Heart right ventricle (tissue), 16 donors: ENCODE measurements around the gene SLIT3. TPM values are rescaled to one million over a fixed set of nuclear protein-coding genes. Genes with fewer than 3 reads are reported as not detected.

Experiments
- ATAC-seq, 8 donors: fragments of 200-7000 bp; cut with Tn5 transposase; one replicate each; pipeline ENCODE4 v1.9.1; 2020; ENCODE audit warnings: mild to moderate bottlenecking in 8 of 8, moderate library complexity in 8 of 8, moderate number of reproducible peaks in 1 of 8
- DNase-seq, 2 donors: peaks; one replicate each; pipeline ENCODE4 v3.0.0-alpha.2; 2020
- H3K27ac ChIP-seq, 10 donors: fragments of 200-600 bp; sonication (generic) in 2 of 10; one replicate each; pipeline versions ENCODE4 v1.5.0 to v1.8.0; 2020 to 2022; ENCODE audit warnings: mild to moderate bottlenecking in 3 of 10
- H3K27me3 ChIP-seq, 7 donors: fragments of 200-600 bp; one replicate each; pipeline ENCODE4 v1.8.0; 2021 to 2022; ENCODE audit warnings: mild to moderate bottlenecking in 2 of 7
- H3K36me3 ChIP-seq, 9 donors: fragments of 200-600 bp; sonication (generic) in 1 of 9; one replicate each; pipeline versions ENCODE4 v1.5.0 to v1.8.0; 2020 to 2022; ENCODE audit warnings: mild to moderate bottlenecking in 2 of 9
- H3K4me1 ChIP-seq, 9 donors: fragments of 200-600 bp; sonication (generic) in 1 of 9; one replicate each; pipeline versions ENCODE4 v1.5.0 to v1.8.0; 2020 to 2022; ENCODE audit warnings: mild to moderate bottlenecking in 4 of 9
- H3K4me3 ChIP-seq, 10 donors: fragments of 200-600 bp; sonication (generic) in 2 of 10; one replicate each; pipeline versions ENCODE4 v1.5.0 to v1.8.0; 2020 to 2022; ENCODE audit warnings: mild to moderate bottlenecking in 7 of 10, moderate library complexity in 2 of 10
- H3K9me3 ChIP-seq, 11 donors: fragments of 200-600 bp in 10 of 11; sonication (generic) in 2 of 11; one replicate each; pipeline versions ENCODE4 v1.5.0 to v1.8.0; 2013 to 2022; ENCODE audit warnings: mild to moderate bottlenecking in 2 of 11, control low read depth in 1 of 11, moderate library complexity in 1 of 11
- CTCF ChIP-seq, 9 donors: fragments of 200-600 bp; sonication (generic) in 2 of 9; IDR thresholded peaks; one replicate each; pipeline versions ENCODE4 v1.5.0 to v1.8.0; 2021 to 2022; ENCODE audit warnings: antibody characterized with exemption in 9 of 9, mild to moderate bottlenecking in 5 of 9, moderate library complexity in 1 of 9
- WGBS, 2 donors: extraction: QIAGEN DNeasy Blood & Tissue Kit; methylation state at CpG; one replicate each; pipeline ENCODE4 v1.1.7; 2013; ENCODE audit warnings: inconsistent platforms in 1 of 2; 5-methylcytosine and 5-hydroxymethylcytosine counted together
- intact Hi-C, 10 donors: fragments of 100-400 bp; cut with DNase I; formaldehyde crosslinking; loops; one replicate each; pipeline versions ENCODE4 v1.11.1 to v1.14.2; 2022
- polyA plus RNA-seq, 2 donors: library from polyadenylated mRNA; stranded (reverse); fragments of 200-250 nt; gene quantifications; one replicate each; pipeline ENCODE4 v1.2.3, GENCODE V29; 2013
- total RNA-seq, 10 donors: library from RNA; stranded (reverse); fragmentation: NEBNext Ultra II Directional in 3 of 10; extraction: Animal tissue kit (Norgen Biotek cat#: 25700) in 3 of 10; gene quantifications; one replicate each; pipeline versions ENCODE4 v1.2.1 to v1.2.4, GENCODE V29; 2021 to 2023
- donor health status: Arrhythmogenic right ventricular cardiomyopathy.
- donor health status: ischemic (EF 13 %, LVEDD 7.1; RV severe dilation, severe dysfunction).
- donor health status: healthy with polysubstance abuse.
- donor health status: DM: no; HTN: yes; CAD: no.
- donor health status: DM: no; HTN: no; CAD: no.
- donor health status: ischemic (EF 25% LVEDD 6.9; RV normal size, moderate dysfunction).
- donor health status: ischemic (EF 25% LVEDD 5.7; RV mildly dilated, moderate dysfunction).
- donor health status: healthy.
- donor health status: DM: yes; HTN: yes; CAD: no.
- donor health status: Ischemic cardiomyopathy.
- donor health status: ischemic (EF 35%, LVEDD 5.7; RV mildly dilated, moderate dysfunction).
- donor health status: nonischemic (EF 11% LVEDD 7.7; RV severe dilation, severe dysfunction).
- donor health status: DM: yes; HTN: yes; CAD: no.
- donor health status: PGD.
- donor health status: ischemic (EF 29% LVEDD 5.4; RV normal size, mild dysfunction).
- donor health status: nonischemic (EF 23%, LVEDD 6.1; RV moderate dilation, normal function).

The SLIT3 gene
- total and polyA plus RNA-seq, 12 donors = 2.0 to 29.2 (median 12.1) TPM

- Histone ChIP-seq H3K27ac (no peak overlapping the region), H3K27me3 (no peaks in the 10 kb centered on the region), H3K4me3 (no peak overlapping the region), H3K4me1 (peaks cover 0 to 8% (median 0%) of the 10 kb centered on the region in 9 donors), H3K36me3 (no peaks in the 10 kb centered on the region), H3K9me3 (peaks cover 0 to 14% (median 0%) of the 10 kb centered on the region in 11 donors)
- intact Hi-C loops = no loop called here
- TF ChIP-seq CTCF (IDR thresholded peaks at IDR 0.05) = no peak
- ATAC-seq = no peak
- no peak for DNase-seq
Observed at GRCh38 chr5:169201597-169201996, 99.3 kb downstream of the SLIT3 start.

GRCh38 chr5:169200125-169200778, 100.7 kb downstream of the SLIT3 start:
- DNase-seq (no peak), ATAC-seq (no peak)
- 65 to 66% methylated on average over 6 of the region's 6 CpGs for WGBS, 2 donors
- Histone ChIP-seq H3K36me3 (no peaks in the 10 kb centered on the region), H3K9me3 (peaks cover 0 to 14% (median 0%) of the 10 kb centered on the region in 11 donors), H3K27ac (no peak overlapping the region), H3K4me3 (no peak overlapping the region), H3K27me3 (no peaks in the 10 kb centered on the region), H3K4me1 (peaks cover 0 to 10% (median 0%) of the 10 kb centered on the region in 9 donors)
- intact Hi-C loops = no loop called here
- no peak for TF ChIP-seq CTCF (IDR thresholded peaks at IDR 0.05)

GRCh38 chr5:169197343-169197742, 103.6 kb downstream of the SLIT3 start:
- ATAC-seq (peak; percentile 49 to 85 (median 67)), DNase-seq (peak in 1 of 2 donors; percentile 20)
- H3K4me1 ChIP-seq = peaks cover 0 to 10% (median 0%) of the 10 kb centered on the region in 9 donors
- peaks cover 0 to 12% (median 0%) of the 10 kb centered on the region in 11 donors for H3K9me3 ChIP-seq
- 53% methylated on average over 1 of the region's 1 CpG for WGBS, 2 donors
- no peak overlapping the region for H3K27ac ChIP-seq
- intact Hi-C loops = loop anchor here in 9 of 10 donors (1.0 to 10.0 kb wide), 4 partner anchors 80 to 493 kb away; no protein-coding TSS in a partner anchor
- H3K36me3 ChIP-seq = no peaks in the 10 kb centered on the region
- H3K27me3 ChIP-seq = peaks cover 0 to 5% (median 0%) of the 10 kb centered on the region in 7 donors
- no peak overlapping the region for H3K4me3 ChIP-seq
- peak; percentile 12 to 61 (median 49) for TF ChIP-seq CTCF (IDR thresholded peaks at IDR 0.05)

GRCh38 chr5:169196059-169196458, 104.9 kb downstream of the SLIT3 start:
- peaks cover 0 to 5% (median 0%) of the 10 kb centered on the region in 7 donors for H3K27me3 ChIP-seq
- 83 to 87% methylated on average over 6 of the region's 6 CpGs for WGBS, 2 donors
- DNase-seq = no peak
- no peaks in the 10 kb centered on the region for H3K9me3 ChIP-seq
- intact Hi-C loops = loop anchor here in 8 of 10 donors (5.0 to 10.0 kb wide), 3 partner anchors 79 to 491 kb away; no protein-coding TSS in a partner anchor
- no peaks in the 10 kb centered on the region for H3K36me3 ChIP-seq
- ATAC-seq = no peak
- peaks cover 0 to 10% (median 1%) of the 10 kb centered on the region in 9 donors for H3K4me1 ChIP-seq
- TF ChIP-seq CTCF (IDR thresholded peaks at IDR 0.05) = no peak
- no peak overlapping the region for H3K27ac ChIP-seq
- H3K4me3 ChIP-seq = no peak overlapping the region
